Calu3 (cell line): ENCODE results near the gene CCSER2. TPM values are rescaled to one million over a fixed set of nuclear protein-coding genes. Genes with fewer than 3 reads are reported as not detected.

Experiments
- BruUV-seq: library from RNA; stranded (reverse); fragments of 400-500 nt; replicated peaks from 2 replicates; lab custom pipeline; 2021; lab: Mats Ljungman, UMichigan
- CTCF ChIA-PET: fragments of 300-600 bp; sonication (Branson Sonifier 250); formaldehyde crosslinking; loops from one replicate; lab custom pipeline; 2022; ENCODE audit warnings: antibody characterized with exemption; lab: Charles Lee
- DNase-seq: peaks from one replicate; pipeline ENCODE4 v3.0.0; 2022
- H3K27ac Mint-ChIP-seq: one replicate; pipeline ENCODE4 v1.8.0; 2022; ENCODE audit warnings: mixed read lengths; ENCODE audit not compliant: unreplicated experiment
- H3K27me3 Mint-ChIP-seq: one replicate; pipeline ENCODE4 v1.8.0; 2022; ENCODE audit warnings: mixed read lengths; ENCODE audit not compliant: unreplicated experiment
- H3K36me3 Mint-ChIP-seq: one replicate; pipeline ENCODE4 v1.8.0; 2022; ENCODE audit warnings: mild to moderate bottlenecking, moderate library complexity, mixed read lengths; ENCODE audit not compliant: insufficient read depth, unreplicated experiment
- H3K4me1 Mint-ChIP-seq: one replicate; pipeline ENCODE4 v1.8.0; 2022; ENCODE audit warnings: mild to moderate bottlenecking, low read depth, mixed read lengths; ENCODE audit not compliant: unreplicated experiment
- H3K4me3 Mint-ChIP-seq: one replicate; pipeline ENCODE4 v1.8.0; 2022; ENCODE audit warnings: mild to moderate bottlenecking, low read depth, moderate library complexity, mixed read lengths; ENCODE audit not compliant: unreplicated experiment
- H3K9me3 Mint-ChIP-seq: one replicate; pipeline ENCODE4 v1.8.0; 2022; ENCODE audit warnings: low read depth, mixed read lengths; ENCODE audit not compliant: unreplicated experiment
- intact Hi-C: fragments of 100-400 bp; cut with micrococcal nuclease; formaldehyde crosslinking; loops from one replicate; pipeline ENCODE4 v1.10.0; 2022; ENCODE audit not compliant: unreplicated experiment
- total RNA-seq: library from RNA; stranded (reverse); gene quantifications from 2 replicates; pipeline ENCODE4 v1.2.3, GENCODE V29; 2022
- TF ChIP-seq, protein P1 (sequence below): fragments of 200-600 bp; IDR thresholded peaks from one replicate; pipeline ENCODE4 v1.8.0; 2022; ENCODE audit warnings: antibody characterized with exemption; ENCODE audit not compliant: unreplicated experiment

Gene CCSER2
- total RNA-seq, 1 experiment from 2014 or later, result 27.8 TPM

DNA sequence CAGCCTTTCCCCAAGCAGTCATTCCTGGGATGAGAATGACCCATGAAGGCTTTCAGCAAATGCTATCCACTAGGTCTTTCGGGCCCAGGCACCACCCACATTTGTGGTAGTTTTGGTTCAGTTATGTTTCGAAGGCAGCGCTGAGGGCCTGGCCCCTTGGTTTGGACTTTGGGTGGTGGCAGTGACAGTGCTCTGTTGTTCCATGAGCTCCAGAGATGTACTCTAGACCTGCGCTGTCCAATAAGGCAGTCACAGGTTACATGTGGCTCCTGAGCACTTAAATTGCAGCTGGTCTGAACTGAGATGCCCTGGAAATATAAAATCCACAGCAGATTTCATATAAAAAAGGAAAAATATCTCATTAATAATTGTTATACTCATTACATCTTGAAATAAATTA, 209.6 kb downstream of the CCSER2 start:
- intact Hi-C loops, result no loop called here
- BruUV-seq, result no TSS peak
- Mint-ChIP-seq H3K27me3 (no peaks in the 10 kb centered on the region), H3K4me3 (no peak overlapping the region), H3K36me3 (no peaks in the 10 kb centered on the region), H3K27ac (no peak overlapping the region), H3K4me1 (no peaks in the 10 kb centered on the region), H3K9me3 (no peaks in the 10 kb centered on the region)
- TF ChIP-seq, protein P1, sequence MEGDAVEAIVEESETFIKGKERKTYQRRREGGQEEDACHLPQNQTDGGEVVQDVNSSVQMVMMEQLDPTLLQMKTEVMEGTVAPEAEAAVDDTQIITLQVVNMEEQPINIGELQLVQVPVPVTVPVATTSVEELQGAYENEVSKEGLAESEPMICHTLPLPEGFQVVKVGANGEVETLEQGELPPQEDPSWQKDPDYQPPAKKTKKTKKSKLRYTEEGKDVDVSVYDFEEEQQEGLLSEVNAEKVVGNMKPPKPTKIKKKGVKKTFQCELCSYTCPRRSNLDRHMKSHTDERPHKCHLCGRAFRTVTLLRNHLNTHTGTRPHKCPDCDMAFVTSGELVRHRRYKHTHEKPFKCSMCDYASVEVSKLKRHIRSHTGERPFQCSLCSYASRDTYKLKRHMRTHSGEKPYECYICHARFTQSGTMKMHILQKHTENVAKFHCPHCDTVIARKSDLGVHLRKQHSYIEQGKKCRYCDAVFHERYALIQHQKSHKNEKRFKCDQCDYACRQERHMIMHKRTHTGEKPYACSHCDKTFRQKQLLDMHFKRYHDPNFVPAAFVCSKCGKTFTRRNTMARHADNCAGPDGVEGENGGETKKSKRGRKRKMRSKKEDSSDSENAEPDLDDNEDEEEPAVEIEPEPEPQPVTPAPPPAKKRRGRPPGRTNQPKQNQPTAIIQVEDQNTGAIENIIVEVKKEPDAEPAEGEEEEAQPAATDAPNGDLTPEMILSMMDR, result no peak
- CTCF ChIA-PET, result interaction anchor here (1.4 to 1.7 kb wide), 2 partner anchors 107 to 270 kb away, joined by 13 to 25 read pairs; no protein-coding TSS in a partner anchor
- no peak for DNase-seq

DNA sequence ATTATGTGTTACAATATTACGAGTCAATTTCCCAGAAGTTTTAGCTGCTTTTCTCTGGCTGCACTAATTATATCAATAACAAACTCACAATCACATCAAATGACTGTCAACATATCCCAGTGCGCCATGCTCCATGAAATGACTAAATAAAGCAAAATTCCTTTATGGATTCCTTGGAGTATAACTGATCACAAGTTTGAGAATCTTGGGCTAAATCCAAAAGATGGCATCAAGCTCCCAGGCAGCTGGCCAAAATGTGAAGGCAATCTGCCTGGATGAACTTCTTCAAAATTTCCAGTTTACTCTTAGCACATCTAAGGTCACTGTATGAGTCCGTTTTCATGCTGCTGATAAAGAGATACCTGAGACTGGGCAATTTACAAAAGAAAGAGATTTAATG, 210.8 kb downstream of the CCSER2 start:
- Mint-ChIP-seq H3K27ac (no peak overlapping the region), H3K27me3 (no peaks in the 10 kb centered on the region), H3K4me1 (no peaks in the 10 kb centered on the region), H3K4me3 (no peak overlapping the region), H3K36me3 (no peaks in the 10 kb centered on the region), H3K9me3 (no peaks in the 10 kb centered on the region)
- TF ChIP-seq, protein P1, result no peak
- intact Hi-C loops, result no loop called here
- no peak for DNase-seq
- CTCF ChIA-PET, result no interaction called here
- BruUV-seq, result no TSS peak

DNA sequence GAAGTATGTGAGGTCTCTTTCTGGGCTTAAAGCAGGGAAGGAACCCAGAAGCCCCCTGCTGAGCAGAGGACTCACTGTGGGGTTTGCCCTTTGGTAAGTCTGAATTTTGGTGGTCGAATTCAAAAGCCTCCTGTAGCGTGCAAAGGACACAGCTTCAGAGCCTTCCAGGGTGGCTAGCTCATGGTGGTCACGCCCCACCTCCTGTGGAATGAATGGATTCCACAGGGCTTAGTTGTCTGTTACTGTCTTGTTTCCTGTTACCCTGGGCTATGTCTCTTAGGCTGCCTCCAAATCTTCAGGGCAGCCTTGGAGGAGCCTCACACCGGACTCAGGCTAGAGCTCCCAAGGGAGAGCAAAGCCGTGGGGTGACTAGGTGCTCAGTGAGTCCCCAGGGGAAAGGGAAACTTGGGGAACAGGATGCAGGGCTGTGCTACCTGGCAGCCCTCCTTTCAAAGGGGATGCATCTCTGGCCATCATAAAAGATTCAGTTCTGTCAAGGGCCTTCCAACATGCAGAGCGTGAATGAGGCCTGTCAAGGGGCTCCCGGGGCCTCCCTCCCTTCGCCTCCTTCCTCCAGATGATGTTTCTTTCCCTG, 211.7 kb downstream of the CCSER2 start:
- H3K27ac Mint-ChIP-seq, result no peak overlapping the region
- TF ChIP-seq, protein P1, result no peak
- no peaks in the 10 kb centered on the region for H3K36me3 Mint-ChIP-seq
- H3K9me3 Mint-ChIP-seq, result no peaks in the 10 kb centered on the region
- DNase-seq, result peak; percentile 27
- H3K27me3 Mint-ChIP-seq, result no peaks in the 10 kb centered on the region
- intact Hi-C loops, result no loop called here
- no TSS peak for BruUV-seq
- H3K4me1 Mint-ChIP-seq, result no peaks in the 10 kb centered on the region
- no peak overlapping the region for H3K4me3 Mint-ChIP-seq
- CTCF ChIA-PET, result interaction anchor here (1.0 to 1.4 kb wide), 5 partner anchors 9 to 115 kb away, joined by 3 to 6 read pairs (median 4); no protein-coding TSS in a partner anchor

DNA sequence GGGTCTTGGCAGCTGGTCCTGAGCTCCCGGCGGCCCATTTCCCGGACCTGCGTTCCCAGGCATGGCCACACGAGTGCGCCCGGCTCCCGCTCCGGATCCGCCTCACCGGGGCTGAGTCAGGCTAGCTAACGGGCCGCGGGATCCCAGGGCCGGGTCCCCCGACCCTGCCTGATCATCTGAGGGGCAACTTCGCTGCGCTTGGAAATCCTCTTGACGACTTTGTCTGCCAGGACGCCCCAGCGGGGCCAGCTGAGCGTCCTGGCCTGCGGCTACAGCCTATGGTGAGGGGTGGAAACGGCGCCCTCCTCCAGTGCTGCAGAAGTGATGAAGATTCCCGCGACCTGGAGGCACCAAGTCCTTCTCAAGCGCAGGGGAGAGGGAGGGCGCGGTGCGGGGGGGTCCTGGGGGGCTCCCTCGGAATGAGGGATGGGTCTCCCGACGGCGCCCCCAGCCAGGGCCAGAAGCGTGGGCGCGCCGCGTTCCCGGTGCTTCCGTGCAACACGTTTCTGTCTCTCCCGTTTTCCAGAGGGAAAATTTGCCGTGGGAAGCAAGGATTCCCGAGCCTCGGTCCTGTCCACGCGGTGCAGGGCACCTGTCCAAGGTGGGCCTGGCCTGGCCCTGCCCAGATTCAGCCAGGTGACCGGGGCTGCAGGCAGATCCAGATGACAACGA, 212.4 kb downstream of the CCSER2 start:
- Mint-ChIP-seq H3K4me1 (no peaks in the 10 kb centered on the region), H3K27me3 (peaks cover 5% of the 10 kb centered on the region), H3K9me3 (no peaks in the 10 kb centered on the region), H3K4me3 (no peak overlapping the region), H3K27ac (no peak overlapping the region), H3K36me3 (no peaks in the 10 kb centered on the region)
- CTCF ChIA-PET, result interaction anchor here (1.0 to 1.4 kb wide), 5 partner anchors 9 to 116 kb away, joined by 3 to 6 read pairs (median 4); no protein-coding TSS in a partner anchor
- peak; percentile 74 for DNase-seq
- TF ChIP-seq, protein P1, result peak; percentile 51
- no TSS peak for BruUV-seq
- intact Hi-C loops, result no loop called here
